HepG2 (cell line): ENCODE measurements around the gene UACA. TPM values are rescaled to one million over a fixed set of nuclear protein-coding genes. Genes with fewer than 3 reads are reported as not detected.

Experiments
- ATF3 ChIP-seq: sonication (generic); formaldehyde crosslinking; IDR thresholded peaks from 2 replicates; pipeline ENCODE4 v1.4.0; 2020; ENCODE audit warnings: missing genetic modification reagents
- CEBPZ ChIP-seq: IDR thresholded peaks from 2 replicates; pipeline ENCODE4 v1.6.1; 2012; ENCODE audit warnings: low read length, improper control_type of control experiment
- DPF2 ChIP-seq: sonication (generic); formaldehyde crosslinking; IDR thresholded peaks from 2 replicates; pipeline ENCODE4 v1.4.0; 2020; ENCODE audit warnings: mild to moderate bottlenecking, low read depth, missing genetic modification reagents, borderline replicate concordance
- ETS1 ChIP-seq: sonication (generic); formaldehyde crosslinking; IDR thresholded peaks from 2 replicates; pipeline ENCODE4 v1.4.0; 2020; ENCODE audit warnings: missing genetic modification reagents
- FOXA3 ChIP-seq: IDR thresholded peaks from 2 replicates; pipeline ENCODE4 v1.6.1; 2016; ENCODE audit warnings: missing genetic modification reagents, missing compliant biosample characterization
- GLI4 ChIP-seq: sonication (generic); formaldehyde crosslinking; IDR thresholded peaks from 2 replicates; pipeline ENCODE4 v1.5.1; 2020; ENCODE audit warnings: missing genetic modification reagents, mild to moderate bottlenecking, moderate library complexity, borderline replicate concordance
- HOXA3 ChIP-seq: sonication (generic); formaldehyde crosslinking; IDR thresholded peaks from 2 replicates; pipeline ENCODE4 v1.5.0; 2020; ENCODE audit warnings: missing genetic modification reagents
- MLXIP ChIP-seq: sonication (generic); formaldehyde crosslinking; IDR thresholded peaks from 2 replicates; pipeline ENCODE4 v1.9.0; 2021; ENCODE audit warnings: missing genetic modification reagents, borderline replicate concordance
- TBL1XR1 ChIP-seq: fragments of 150-350 bp; IDR thresholded peaks from 2 replicates; pipeline ENCODE4 v1.6.1; 2014; ENCODE audit warnings: borderline replicate concordance, low read length; ENCODE audit not compliant: partially characterized antibody
- TFDP2 ChIP-seq: sonication (generic); formaldehyde crosslinking; IDR thresholded peaks from 2 replicates; pipeline ENCODE4 v1.4.0; 2020; ENCODE audit warnings: missing genetic modification reagents
- TRIM24 ChIP-seq: sonication (generic); formaldehyde crosslinking; IDR thresholded peaks from 2 replicates; pipeline ENCODE4 v1.8.0; 2022; ENCODE audit warnings: mild to moderate bottlenecking, missing genetic modification reagents
- ZEB1 ChIP-seq: IDR thresholded peaks from 2 replicates; pipeline ENCODE4 v1.6.1; 2012; ENCODE audit warnings: mild to moderate bottlenecking, low read depth, inconsistent platforms; ENCODE audit not compliant: insufficient replicate concordance
- ZFP90 ChIP-seq: sonication (generic); formaldehyde crosslinking; IDR thresholded peaks from 2 replicates; pipeline ENCODE4 v1.8.0; 2022; ENCODE audit warnings: missing genetic modification reagents, mild to moderate bottlenecking, inconsistent platforms, borderline replicate concordance
- ZMAT3 ChIP-seq: sonication (generic); formaldehyde crosslinking; conservative IDR thresholded peaks from 2 replicates; pipeline ENCODE4 v1.7.0; 2021; ENCODE audit warnings: missing genetic modification reagents
- ZNF263 ChIP-seq: sonication (generic); formaldehyde crosslinking; IDR thresholded peaks from 2 replicates; pipeline ENCODE4 v1.4.0; 2020; ENCODE audit warnings: missing genetic modification reagents
- ZNF34 ChIP-seq: sonication (generic); formaldehyde crosslinking; IDR thresholded peaks from 2 replicates; pipeline ENCODE4 v1.4.0; 2020; ENCODE audit warnings: mild to moderate bottlenecking, missing genetic modification reagents, borderline replicate concordance
- ZNF782 ChIP-seq: sonication (generic); formaldehyde crosslinking; IDR thresholded peaks from 2 replicates; pipeline ENCODE4 v1.4.0; 2020; ENCODE audit warnings: missing genetic modification reagents, mild to moderate bottlenecking, borderline replicate concordance
- ZNF792 ChIP-seq: IDR thresholded peaks from 2 replicates; pipeline ENCODE4 v1.6.1; 2016
- polyA plus RNA-seq, 8 experiments: library from polyadenylated mRNA; depleted of rRNA in 3 of 8; stranded (reverse) in 7 of 8; unstranded in 1 of 8; fragments of >200 nt; fragmentation: Illumina TruSeq in 4 of 8; extraction: Trizol in 4 of 8; gene quantifications; 2 replicates each; pipeline versions ENCODE4 v1.2.1 to v1.2.3, GENCODE V29; 2011 to 2016; ENCODE audit warnings: low read depth in 4 of 8, missing spikeins in 1 of 8, mixed read lengths in 1 of 8; ENCODE audit not compliant: insufficient read depth in 1 of 8
- total RNA-seq, 5 experiments: library from RNA; depleted of rRNA; stranded (reverse); fragments of >200 nt; fragmentation: Illumina TruSeq; extraction: Trizol; gene quantifications; 2 replicates each; pipeline ENCODE4 v1.2.3, GENCODE V29; 2016; ENCODE audit warnings: low read depth in 1 of 5

UACA gene
- total and polyA plus RNA-seq, 2 of the 13 experiments (the other 11 are each of a cell fraction or from before 2014, with no cell fraction given) = 17.8 to 39.2 TPM

GRCh38 chr15:70617076-70617910, 146.1 kb downstream of the UACA start (continued):
- no peak; the same call in 1 of the 2 replicates for TF ChIP-seq ZNF34 (CRISPR knock-in tag)
- peak; percentile 100 for TF ChIP-seq FOXA3
- TF ChIP-seq DPF2 = peak; percentile 91
- no peak for TF ChIP-seq CEBPZ
- no peak for TF ChIP-seq TFDP2 (CRISPR knock-in tag)
- TF ChIP-seq HOXA3 (CRISPR knock-in tag) = peak; percentile 73
- TF ChIP-seq ATF3 (CRISPR knock-in tag) = no peak
- no peak for TF ChIP-seq ZNF263 (CRISPR knock-in tag)
- no peak for TF ChIP-seq ZNF782 (CRISPR knock-in tag)
- peak; percentile 65 for TF ChIP-seq ZEB1
- no peak for TF ChIP-seq ETS1 (CRISPR knock-in tag)
- peak; percentile 79; the same call in 1 of the 2 replicates for TF ChIP-seq ZNF792 (CRISPR knock-in tag)
- TF ChIP-seq TRIM24 = peak; percentile 40; the same call in 1 of the 2 replicates
- TF ChIP-seq ZFP90 = no peak
- peak; percentile 99 for TF ChIP-seq MLXIP
- TF ChIP-seq TBL1XR1 = peak; percentile 95
- TF ChIP-seq GLI4 = no peak
- TF ChIP-seq ZMAT3 (CRISPR knock-in tag) = peak; percentile 69; the same call in 1 of the 2 replicates
